ENCODE results near the gene DDAH1.

DDAH1 gene

DNA sequence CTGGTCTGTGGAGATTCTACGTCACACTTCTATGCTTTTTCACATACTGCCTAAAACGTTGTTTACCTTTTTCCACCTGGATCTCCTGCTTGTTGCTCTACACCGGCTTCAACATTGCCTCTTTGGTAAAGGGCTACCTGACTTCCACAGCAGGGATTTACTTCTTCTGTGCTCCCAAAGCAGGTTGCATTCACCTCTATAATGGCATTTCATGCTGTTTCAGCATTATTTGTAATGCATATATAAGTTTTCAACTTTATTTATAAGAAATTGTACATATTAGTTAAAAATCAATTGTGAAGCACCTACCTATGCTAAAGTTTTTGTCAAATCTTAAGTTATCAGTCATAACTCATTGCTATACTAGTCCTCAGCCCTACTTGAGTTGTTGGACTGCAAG is 55.4 kb downstream of the DDAH1 start:
- no peaks in the 10 kb centered on the region for H3K4me1 ChIP-seq (ENCODE audit: insufficient read depth, low read length, poor library complexity, severe bottlenecking)
- TF ChIP-seq CTCF (conservative IDR thresholded peaks at IDR 0.05; ENCODE audit: low read length) (no peak), EZH2phosphoT487 (IDR thresholded peaks at IDR 0.05; ENCODE audit: borderline replicate concordance) (no peak)

DNA sequence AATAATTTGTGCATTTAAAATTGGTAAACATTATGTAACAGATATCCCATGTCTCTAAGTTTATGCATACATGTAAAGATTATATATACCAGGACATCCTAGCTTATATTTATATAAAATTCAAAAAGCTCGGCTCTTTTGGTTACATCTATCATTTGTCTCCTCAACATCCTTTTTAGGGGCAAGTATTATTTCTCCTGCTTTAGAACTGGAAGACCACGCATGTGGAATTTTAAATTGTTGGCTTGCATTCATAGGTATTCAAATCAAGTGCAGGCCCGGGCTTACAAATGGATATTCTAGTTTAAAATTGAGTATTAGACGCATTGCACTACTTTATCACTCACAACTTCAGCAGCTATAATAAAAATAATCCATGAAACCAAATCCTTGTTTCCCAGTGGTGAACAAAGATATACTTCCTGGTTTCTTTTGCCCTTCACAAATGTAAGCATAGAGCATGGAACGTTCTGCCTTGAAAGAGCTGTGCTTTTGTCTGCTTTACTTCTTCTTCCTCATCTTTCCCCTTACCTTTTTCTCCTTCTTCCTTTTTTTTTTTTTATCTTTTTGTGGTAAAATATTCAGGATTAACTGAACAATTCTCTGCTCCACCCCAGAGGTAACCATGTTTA is 57.1 kb downstream of the DDAH1 start:
- no peak overlapping the region for H3K4me2 ChIP-seq (ENCODE audit: low read depth, low read length, poor library complexity, severe bottlenecking)
- no peaks in the 10 kb centered on the region for H3K79me2 ChIP-seq (ENCODE audit: insufficient read depth, low read length)
- no peaks in the 10 kb centered on the region for H3K27me3 ChIP-seq (ENCODE audit: insufficient read depth, low read length, poor library complexity, severe bottlenecking)
- no peaks in the 10 kb centered on the region for H4K20me1 ChIP-seq (ENCODE audit: insufficient read depth, low read length, poor library complexity, severe bottlenecking)
- no peaks in the 10 kb centered on the region for H3F3A ChIP-seq (ENCODE audit: low read depth)
- no peaks in the 10 kb centered on the region for H3K9me3 ChIP-seq (ENCODE audit: insufficient read depth, low read depth, low read length)
- no peak overlapping the region for H2AFZ ChIP-seq (ENCODE audit: low read length)
- no peak overlapping the region for H3K9ac ChIP-seq (ENCODE audit: low read depth, low read length, poor library complexity, severe bottlenecking)
- no peaks in the 10 kb centered on the region for H3K36me3 ChIP-seq (ENCODE audit: insufficient read depth, low read length)
- no peaks in the 10 kb centered on the region for H3K9me2 ChIP-seq (replicated peaks; ENCODE audit: low read depth, low read length)
- no peak overlapping the region for H3K4me3 ChIP-seq (ENCODE audit: low read length, poor library complexity, severe bottlenecking)
- TF ChIP-seq CTCF (conservative IDR thresholded peaks at IDR 0.05; ENCODE audit: low read length): no peak
- no peak for TF ChIP-seq EZH2phosphoT487 (IDR thresholded peaks at IDR 0.05; ENCODE audit: borderline replicate concordance)
- H3K4me1 ChIP-seq (ENCODE audit: insufficient read depth, low read length, poor library complexity, severe bottlenecking): no peaks in the 10 kb centered on the region

More for the DNA sequence above, 55.4 kb downstream of the DDAH1 start:
- Histone ChIP-seq H3K9me2 (replicated peaks; ENCODE audit: low read depth, low read length) (no peaks in the 10 kb centered on the region), H3K27me3 (ENCODE audit: insufficient read depth, low read length, poor library complexity, severe bottlenecking) (no peaks in the 10 kb centered on the region), H3K4me3 (ENCODE audit: low read length, poor library complexity, severe bottlenecking) (no peak overlapping the region), H3K36me3 (ENCODE audit: insufficient read depth, low read length) (no peaks in the 10 kb centered on the region), H2AFZ (ENCODE audit: low read length) (no peak overlapping the region), H3K79me2 (ENCODE audit: insufficient read depth, low read length) (no peaks in the 10 kb centered on the region), H3K9ac (ENCODE audit: low read depth, low read length, poor library complexity, severe bottlenecking) (no peak overlapping the region), H4K20me1 (ENCODE audit: insufficient read depth, low read length, poor library complexity, severe bottlenecking) (no peaks in the 10 kb centered on the region), H3K9me3 (ENCODE audit: insufficient read depth, low read depth, low read length) (no peaks in the 10 kb centered on the region), H3K4me2 (ENCODE audit: low read depth, low read length, poor library complexity, severe bottlenecking) (no peak overlapping the region), H3F3A (ENCODE audit: low read depth) (no peaks in the 10 kb centered on the region)

DNA sequence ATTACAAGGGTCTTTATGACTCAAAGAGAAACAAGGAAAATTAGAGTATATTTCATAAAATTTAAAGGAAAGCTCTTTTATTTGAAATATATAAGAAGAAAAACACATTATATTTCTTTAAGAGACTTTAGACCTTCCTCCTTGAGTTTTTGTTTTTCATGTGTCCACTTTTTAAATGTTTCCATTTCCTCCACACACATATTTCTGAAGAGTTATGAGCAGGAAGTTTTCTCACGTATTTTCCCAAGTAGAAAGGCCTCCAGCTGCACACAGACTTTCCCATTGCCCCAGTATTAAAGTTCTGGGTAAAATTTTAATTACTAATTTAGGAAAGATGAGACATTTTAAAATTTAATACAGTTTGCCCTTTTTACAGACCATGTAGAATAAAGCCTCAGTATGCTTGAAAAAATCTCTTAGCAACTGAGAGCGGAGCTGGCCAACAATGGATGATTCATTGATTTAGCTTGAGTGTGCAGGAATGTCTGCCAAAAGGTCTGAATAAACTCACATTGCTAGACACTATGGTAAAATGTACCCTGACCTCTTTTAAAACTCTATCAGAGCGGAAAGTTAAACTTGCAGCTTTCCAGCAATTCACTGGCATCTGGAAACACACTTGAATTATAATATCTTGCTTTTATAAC is 57.9 kb downstream of the DDAH1 start:
- no peaks in the 10 kb centered on the region for H3K36me3 ChIP-seq (ENCODE audit: insufficient read depth, low read length)
- no peaks in the 10 kb centered on the region for H3K9me2 ChIP-seq (replicated peaks; ENCODE audit: low read depth, low read length)
- H4K20me1 ChIP-seq (ENCODE audit: insufficient read depth, low read length, poor library complexity, severe bottlenecking): no peaks in the 10 kb centered on the region
- no peaks in the 10 kb centered on the region for H3K79me2 ChIP-seq (ENCODE audit: insufficient read depth, low read length)
- no peak overlapping the region for H2AFZ ChIP-seq (ENCODE audit: low read length)
- no peaks in the 10 kb centered on the region for H3K27me3 ChIP-seq (ENCODE audit: insufficient read depth, low read length, poor library complexity, severe bottlenecking)
- no peak overlapping the region for H3K9ac ChIP-seq (ENCODE audit: low read depth, low read length, poor library complexity, severe bottlenecking)
- H3K4me2 ChIP-seq (ENCODE audit: low read depth, low read length, poor library complexity, severe bottlenecking): no peak overlapping the region
- no peak overlapping the region for H3K4me3 ChIP-seq (ENCODE audit: low read length, poor library complexity, severe bottlenecking)
- no peaks in the 10 kb centered on the region for H3K9me3 ChIP-seq (ENCODE audit: insufficient read depth, low read depth, low read length)
- TF ChIP-seq CTCF (conservative IDR thresholded peaks at IDR 0.05; ENCODE audit: low read length) (no peak), EZH2phosphoT487 (IDR thresholded peaks at IDR 0.05; ENCODE audit: borderline replicate concordance) (no peak)
- H3K4me1 ChIP-seq (ENCODE audit: insufficient read depth, low read length, poor library complexity, severe bottlenecking): no peaks in the 10 kb centered on the region
- no peaks in the 10 kb centered on the region for H3F3A ChIP-seq (ENCODE audit: low read depth)
